GM20431 (cell line): ENCODE data around the gene MAN1A1.

ENCODE experiments used
- in situ Hi-C: fragments of 300-500 bp; cut with MseI, MboI; formaldehyde crosslinking; loops from one replicate; pipeline ENCODE4 v1.15.0; 2020; ENCODE audit warnings: low sequenced_read_pairs; ENCODE audit not compliant: unreplicated experiment

Gene MAN1A1

DNA sequence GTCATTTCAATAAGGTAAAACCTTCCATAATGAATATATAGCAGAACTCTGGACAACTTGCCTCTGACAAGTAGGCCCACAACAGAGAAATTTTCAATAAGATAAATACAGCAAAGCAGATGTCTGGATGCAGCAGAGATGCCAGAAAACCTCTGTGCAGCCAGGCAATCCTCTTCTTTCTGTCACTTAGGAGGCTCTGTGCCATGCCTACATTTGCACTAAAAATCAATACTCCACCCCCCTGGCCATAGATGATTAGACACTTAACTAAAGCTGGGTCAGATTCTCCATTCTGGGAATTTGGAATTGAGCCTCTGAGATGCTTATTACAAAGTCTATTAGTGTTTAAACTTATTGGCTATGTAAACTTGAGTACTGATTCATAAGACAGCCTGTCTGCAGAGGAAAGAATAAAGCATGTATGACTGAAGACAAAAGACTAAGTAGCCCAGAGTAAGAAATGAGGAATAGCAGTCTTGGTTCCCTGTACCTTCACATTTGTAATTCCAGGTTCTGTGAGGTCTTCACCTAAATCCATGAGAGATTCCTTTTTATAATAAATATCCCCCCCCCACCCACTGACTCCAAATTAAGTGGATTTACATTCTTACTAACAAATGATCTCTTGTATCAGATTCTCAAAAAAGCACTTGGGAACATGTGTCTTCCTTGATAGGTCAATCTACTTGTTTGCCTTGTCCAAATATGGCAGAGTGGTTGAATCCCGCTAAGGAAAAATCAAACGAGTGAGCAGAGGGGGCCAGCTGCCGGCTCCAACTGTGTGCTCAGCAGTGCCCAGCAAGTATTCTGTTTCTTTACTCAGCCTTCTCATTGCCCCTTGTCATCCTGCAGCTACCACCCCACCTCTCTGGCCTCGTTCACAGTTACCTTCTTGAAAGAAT, 20.4 kb downstream of the MAN1A1 start:
- in situ Hi-C loops = loop anchor here (25.0 kb wide), 1 partner anchor 192 kb away; no protein-coding TSS in a partner anchor

DNA sequence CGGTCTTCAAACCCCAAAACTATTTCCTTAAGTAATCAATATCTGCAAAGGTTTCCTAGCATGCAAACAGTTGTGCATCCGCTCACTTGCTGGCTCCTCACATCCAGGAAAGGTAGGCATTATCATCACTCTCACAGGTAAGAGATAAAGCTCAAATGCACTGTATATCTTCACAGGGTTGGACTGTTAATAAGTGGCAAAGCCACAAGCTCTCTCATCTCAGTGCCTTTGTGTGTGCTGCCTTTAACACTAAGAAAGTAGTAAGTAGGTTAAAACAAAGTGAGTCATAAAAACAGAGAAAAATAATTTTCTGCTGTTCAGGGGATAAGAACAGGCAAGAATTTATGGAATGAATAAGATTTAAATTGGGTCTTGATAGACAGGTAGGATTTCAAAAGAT, 21.3 kb downstream of the MAN1A1 start:
- in situ Hi-C loops = loop anchor here (25.0 kb wide), 1 partner anchor 191 kb away; no protein-coding TSS in a partner anchor

DNA sequence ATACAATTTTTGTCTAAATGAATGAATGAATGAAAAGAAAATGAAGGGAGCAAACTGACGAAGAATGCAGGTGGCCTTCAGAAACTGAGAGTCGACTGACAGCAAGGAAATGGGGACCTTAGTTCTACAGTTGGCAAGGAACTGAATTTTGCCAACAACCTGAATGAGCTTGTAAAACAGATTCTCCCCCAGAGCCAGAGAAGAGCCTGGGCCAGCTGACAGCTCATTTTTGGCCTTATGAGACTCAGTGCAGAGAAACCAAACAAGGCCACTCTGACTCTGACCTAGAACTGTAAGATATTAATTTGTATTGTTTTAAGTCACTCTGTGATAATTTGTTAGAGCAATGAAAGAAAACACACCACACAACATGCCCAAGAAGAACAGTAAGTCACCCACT, 21.8 kb downstream of the MAN1A1 start:
- in situ Hi-C loops = loop anchor here (25.0 kb wide), 1 partner anchor 191 kb away; no protein-coding TSS in a partner anchor

DNA sequence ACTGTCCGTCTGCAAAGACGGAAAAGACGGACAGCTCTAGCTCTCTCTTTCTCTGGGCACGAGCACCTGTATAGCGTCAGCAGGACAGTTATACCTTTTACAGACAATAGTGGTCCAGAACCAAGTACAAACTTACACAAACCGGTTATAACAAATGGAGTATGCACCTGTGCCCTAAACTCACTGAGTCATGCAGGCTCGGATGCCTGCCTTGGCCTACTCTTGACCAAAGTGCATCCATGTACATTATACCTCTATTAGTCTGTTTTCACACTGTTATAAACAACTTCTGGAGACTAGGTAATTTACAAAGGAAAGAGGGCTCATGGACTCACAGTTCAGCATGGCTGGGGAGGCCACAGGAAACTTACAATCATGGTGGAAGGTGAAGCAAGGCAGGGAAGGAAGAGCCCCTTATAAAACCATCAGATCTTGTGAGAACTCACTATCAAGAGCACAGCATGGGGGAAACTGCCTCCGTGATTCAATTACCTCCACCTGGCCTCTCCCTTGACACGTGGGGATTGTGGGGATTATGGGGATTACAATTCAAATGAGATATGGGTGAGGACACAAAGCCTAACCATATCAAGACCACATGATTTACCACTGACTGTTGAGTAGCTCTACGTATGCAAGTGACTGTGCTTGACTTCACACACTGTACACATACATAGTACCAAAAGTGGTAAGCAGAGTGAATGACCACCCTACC, 23.1 kb downstream of the MAN1A1 start:
- in situ Hi-C loops = loop anchor here (25.0 kb wide), 1 partner anchor 189 kb away; no protein-coding TSS in a partner anchor

DNA sequence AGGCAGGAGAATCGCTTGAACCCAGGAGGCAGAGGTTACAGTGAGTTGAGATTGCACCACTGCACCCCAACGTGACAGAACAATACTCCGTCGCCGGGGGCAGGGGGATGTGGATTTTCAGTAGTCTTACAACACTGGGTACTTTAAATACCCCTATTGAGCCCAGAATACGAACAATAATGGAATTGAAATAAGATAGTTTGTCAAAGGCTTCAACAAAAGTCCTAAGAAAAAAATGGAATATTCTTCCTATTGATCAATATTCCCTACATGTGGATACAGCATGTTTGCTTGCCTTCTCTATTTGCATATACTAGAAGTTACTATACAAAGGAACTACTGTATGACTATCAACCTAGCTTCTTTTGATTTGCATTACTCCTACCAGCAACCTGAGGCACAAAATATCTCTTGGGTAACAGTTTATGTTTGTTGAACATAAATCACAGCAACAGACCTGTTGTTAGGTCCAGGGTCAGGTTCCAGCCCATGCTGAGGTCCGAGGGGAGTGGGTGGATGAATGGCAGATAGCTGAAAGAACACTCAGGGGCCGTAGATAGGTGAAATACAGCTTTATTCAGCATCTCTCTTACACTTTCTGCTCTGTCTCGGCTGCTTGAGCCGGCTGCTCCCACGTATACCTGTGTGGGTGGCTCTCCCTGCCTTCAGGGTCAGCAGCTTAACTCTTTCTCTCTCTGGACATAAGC, 23.8 kb downstream of the MAN1A1 start:
- in situ Hi-C loops = loop anchor here (25.0 kb wide), 1 partner anchor 188 kb away; no protein-coding TSS in a partner anchor

DNA sequence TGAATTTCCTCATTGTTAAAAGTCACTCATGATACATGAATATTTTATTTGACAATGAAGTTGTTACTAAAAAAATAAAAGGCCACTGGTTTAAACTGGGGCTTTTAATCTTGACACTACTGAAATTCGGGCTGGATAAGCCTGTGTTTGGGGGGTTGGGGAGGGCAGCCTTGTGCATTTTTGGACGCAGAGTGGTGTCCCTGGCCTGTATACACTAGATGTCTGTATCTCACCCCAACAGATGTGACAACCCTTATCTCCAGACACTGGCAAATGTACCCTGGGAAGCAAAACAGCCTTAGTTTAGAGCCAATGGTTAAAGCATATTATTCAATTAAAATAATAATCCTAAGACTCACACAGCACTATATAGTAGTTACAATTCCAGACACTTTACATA, 24.8 kb downstream of the MAN1A1 start:
- in situ Hi-C loops = loop anchor here (25.0 kb wide), 1 partner anchor 187 kb away; no protein-coding TSS in a partner anchor

DNA sequence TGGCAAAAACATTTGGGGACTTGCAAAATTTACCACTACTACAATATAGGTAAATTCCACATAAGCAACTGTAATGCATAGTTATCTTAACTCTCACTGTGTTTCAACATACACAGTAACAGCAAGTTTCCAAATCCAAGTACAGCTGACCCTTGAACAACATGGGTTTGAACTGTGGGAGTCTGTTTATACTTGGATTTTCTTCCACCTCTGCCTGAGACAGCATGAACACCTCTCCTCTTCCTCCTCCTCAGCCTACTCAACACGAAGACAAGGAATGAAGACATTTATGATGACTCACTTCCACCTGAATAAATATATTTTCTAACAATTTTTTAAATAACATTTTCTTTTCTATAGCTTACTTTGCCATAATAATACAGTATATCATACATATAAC, 25.6 kb downstream of the MAN1A1 start:
- in situ Hi-C loops = no loop called here

DNA sequence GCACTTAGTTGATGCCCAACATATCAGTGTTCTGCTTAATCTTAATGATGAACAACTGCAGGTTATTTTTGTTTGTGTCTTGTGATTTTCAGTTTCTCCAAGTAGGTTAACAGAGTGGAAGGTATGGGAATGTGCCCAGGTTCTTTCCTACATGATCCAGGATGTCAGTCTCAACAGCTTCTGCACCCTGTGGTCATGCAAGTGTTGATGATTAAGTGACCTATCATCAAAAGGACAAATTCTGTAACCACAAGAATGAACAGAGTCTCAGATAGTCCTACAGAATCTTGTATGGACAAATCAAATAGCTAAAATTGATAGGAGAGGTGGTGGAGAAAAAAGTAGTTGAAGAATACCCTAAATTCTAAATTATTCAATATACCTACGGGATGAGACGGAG, 26.1 kb downstream of the MAN1A1 start:
- in situ Hi-C loops = no loop called here

DNA sequence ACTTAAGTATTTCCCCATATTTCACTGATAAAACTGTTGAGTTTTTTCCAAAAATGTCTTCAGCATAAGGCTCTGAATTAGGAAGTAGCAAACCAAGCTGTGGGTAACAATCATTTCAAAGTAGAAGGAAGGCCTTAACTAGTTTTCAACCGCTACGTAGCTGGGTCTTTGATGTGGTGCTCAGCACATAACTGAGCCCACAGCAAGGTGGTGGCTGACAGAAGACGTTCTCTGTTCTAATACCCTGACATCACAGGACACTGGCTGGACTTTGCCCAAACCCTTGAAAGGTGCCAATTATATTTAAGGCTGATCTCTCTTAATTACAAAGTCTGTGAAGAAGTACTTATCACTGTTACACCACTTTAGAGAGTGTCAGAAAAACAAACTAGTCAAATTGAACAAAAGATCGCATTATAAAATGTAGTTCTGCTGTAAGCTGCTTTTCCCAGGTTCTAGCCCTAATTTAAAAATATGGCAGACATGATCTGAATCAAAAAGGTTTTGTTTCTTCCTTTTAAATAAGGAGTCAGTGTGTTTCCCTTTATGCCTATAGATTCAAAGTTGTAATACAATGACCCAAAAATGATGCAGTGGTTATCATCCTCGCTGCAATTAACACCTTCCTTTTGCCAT, 26.7 kb downstream of the MAN1A1 start:
- in situ Hi-C loops = no loop called here

DNA sequence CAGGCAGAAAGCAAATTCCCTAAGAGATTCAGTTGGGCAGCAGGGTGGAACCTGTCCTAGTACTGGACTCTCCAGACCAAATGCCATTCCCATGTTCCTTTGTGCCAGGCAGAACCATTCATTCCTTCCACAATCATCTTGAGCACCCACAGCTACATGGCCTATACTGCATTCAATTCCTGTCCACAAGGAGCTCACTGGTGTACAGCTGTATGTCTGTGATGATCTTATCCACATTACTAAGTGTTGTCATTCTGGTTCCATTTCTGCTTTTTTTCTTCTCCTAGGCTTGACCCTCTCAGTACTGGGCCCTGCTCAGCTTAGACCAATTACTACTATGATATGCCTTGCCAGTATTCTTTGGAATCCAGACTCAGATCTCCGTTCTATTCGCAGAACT, 27.5 kb downstream of the MAN1A1 start:
- in situ Hi-C loops = no loop called here

DNA sequence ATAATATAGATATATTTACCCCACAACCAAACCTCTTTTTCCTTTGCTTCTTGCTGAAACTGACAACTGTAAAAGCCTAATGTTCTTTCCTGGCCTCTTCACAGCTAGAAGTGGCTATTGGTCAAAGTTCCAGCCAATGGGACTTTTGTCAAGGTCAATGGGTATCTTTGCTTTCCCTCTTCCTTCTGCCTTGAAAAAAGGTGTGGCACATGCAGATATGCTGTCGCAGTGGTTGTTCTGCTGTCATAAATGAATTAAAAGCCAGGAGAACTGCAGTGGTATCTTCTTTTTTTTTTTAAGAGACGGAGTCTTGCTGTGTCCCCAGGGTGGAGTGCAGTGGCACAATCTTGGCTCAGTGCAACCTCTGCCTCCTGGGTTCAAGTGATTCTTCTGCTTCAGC, 29.9 kb downstream of the MAN1A1 start:
- in situ Hi-C loops = no loop called here

DNA sequence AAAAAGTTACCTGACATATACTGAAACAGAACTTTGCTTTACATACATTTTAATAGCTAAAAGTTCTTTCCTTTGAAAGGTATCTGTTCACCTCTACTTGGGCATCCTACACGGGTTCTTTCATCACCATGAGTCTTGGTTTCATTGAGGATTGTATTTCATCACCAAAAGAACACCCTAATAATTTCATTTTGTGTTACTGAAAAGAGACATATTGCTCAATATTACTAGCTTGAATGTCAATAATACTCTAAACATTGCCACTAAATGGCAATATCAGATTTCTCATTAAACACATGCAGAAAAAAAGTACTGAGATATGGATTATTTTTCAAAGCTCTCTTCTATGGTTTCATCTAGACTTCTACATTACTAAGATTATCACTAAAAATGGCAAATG, 30.8 kb downstream of the MAN1A1 start:
- in situ Hi-C loops = no loop called here

DNA sequence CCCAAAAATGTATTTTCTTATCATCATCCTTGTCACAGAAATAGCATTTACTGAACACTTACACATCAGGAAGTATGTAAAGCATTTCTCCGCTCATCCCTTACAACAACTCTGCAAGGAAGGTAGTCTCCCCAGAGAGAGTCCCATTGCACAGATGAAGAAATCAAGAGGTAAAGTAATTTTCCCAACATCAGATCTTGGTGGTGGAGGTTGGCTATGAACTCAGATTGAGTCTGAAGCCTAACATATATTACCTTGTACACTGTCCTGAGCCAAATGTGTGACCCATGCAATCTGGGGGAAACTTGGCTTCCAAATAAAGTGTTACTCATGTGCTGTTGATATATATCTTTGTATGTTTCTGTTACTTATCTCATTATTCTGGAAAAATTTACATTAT, 31.4 kb downstream of the MAN1A1 start:
- in situ Hi-C loops = no loop called here

DNA sequence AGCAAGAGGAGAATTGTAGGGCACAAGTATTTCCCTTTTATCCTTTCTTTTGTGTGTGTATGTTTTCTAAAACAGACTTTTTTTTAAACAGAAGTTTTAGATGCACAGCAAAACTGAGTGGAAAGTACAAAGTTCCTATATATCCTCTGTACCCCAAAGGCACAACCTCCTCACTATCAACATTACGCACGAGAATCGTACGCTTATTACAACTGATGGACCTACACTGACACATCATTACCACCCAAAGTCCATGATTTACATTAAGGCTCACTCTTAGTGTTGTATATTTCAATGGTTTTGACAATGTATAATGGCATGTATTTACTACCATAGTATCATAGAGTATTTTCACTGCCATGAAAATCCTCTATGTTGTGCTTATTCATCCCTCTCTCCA, 32.6 kb downstream of the MAN1A1 start:
- in situ Hi-C loops = no loop called here

DNA sequence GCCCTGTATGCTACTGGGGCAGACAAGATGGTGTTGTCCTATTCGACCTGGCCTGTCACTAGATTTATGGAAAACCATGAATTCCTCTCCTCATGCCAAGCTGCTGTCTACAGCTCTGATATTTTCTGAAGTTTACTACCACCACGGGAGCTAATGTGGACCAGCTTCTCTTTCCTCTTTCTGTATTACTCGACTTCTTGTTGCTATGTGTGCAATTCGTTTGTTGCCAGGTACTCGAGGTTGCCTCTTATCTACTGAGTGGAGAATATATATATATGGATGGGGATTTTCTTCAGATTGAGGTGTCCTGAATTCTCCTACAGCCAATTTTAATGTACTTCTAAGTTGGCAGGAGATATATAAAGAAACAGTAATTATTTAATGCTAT, 34.7 kb downstream of the MAN1A1 start:
- in situ Hi-C loops = no loop called here

DNA sequence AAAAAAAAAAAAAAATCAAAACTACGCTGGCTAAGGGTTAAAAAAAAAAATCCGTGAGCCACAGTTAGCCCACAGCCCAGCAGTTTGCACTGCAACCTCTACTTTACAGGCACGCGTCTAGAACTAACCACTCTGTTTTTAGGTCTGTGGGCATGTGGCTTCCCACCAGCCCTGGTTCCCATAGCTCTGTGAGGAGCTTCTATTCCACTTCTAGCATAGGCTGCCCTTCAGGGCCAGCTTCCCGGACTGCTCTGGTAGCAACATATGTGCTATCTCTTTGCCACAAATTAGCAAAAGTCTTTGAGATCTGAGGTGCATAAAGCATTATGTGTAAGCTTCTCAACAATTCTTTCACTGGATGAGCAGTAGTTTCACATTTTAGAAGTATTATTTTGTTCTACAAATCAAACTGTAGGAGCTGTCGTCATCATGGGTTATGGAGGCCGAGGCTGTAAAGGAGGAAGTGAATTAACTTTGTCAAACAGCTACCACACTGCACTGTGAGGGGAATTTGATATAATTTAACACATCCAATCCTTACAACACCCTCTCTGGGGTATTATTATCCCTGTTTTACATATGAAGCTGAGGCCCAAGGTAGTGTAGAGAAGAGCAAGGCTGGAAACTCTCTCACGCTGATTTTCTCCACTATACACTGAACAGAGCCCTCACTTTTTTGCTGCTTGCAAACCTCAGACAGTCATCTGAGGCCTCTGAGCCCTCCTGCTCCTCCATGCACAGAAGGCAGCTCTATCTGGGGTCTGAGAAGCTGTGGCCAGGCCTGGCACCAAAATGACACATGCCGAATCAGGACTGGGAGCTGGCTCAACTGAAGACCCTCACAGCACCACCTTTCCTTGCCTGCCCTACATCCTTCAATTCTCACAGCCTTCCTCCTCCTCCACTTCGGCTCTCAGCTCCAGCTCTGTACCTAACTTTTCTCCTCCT, 35.4 kb downstream of the MAN1A1 start:
- in situ Hi-C loops = no loop called here

DNA sequence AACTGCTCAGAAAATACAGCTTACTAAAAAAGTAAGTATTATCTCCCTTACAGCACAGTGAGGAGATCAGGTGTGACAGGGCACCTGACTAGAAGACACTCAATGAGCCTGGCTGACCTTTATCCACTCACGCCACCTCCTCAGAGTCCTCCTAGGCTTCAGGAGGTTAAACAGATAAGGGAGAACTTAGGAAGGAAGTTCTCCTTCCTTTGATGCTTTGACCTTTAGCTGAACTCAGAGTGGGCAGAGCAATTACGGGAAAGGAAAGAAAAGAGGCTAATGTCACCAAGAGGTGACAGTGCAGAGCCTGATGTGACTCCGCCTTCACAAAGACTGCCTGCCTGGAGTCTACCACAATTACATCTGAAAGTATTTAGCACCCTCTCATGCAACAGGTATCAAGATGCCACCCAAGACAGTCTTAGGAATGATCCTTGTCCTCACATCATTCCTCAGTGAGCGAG, 36.7 kb downstream of the MAN1A1 start:
- in situ Hi-C loops = no loop called here

DNA sequence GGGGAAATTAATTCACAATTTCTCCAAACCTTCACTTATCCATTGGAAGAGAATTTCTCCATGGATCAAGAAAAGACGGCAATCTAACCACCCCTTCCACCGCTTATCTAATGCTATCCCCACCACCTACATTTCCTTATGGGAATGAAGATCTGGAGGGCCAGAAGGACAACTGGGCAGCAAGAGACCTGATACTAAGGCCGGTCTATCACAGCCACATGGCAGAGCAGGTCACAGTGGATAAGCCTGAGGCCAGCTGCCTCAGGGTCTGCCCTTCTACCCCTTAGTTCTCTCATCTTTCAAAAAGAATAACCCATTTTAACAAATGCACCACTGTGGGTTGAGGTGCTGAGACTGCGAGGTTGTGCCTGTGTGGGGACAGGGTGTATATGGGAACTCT, 37.1 kb downstream of the MAN1A1 start:
- in situ Hi-C loops = no loop called here
